Dermis blood vessel endothelial cell (primary cell): ENCODE data around the gene KDM4C. TPM values are rescaled to one million over a fixed set of nuclear protein-coding genes. Genes with fewer than 3 reads are reported as not detected.

Experiments
- DNase-seq: peaks from one replicate; pipeline ENCODE4 v3.0.0; 2010
- total RNA-seq: library from RNA; depleted of rRNA; stranded (reverse); fragments of >200 nt; gene quantifications from 2 replicates; pipeline ENCODE4 v1.2.3, GENCODE V29; 2014

KDM4C gene
- total RNA-seq, 1 donor from 2014 or later: 23.0 TPM

DNA sequence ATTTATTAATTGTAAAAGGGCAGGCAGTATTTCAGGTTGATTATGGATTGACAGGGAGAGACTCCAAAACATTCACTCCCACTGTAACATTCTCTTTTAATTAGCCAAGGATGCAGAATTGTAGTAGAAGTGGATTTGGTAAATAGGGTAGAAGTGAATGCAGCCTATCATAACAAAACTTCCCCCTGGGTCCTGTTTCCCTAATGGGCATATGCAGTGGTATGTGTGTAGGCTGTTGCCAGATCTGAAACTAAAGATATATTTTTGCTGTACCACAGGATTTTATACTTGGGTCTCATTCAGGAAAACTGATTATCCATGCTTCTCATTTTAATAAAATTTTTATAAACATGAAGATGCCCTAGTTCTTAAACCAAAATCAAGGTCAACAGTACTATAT, 351.2 kb downstream of the KDM4C start:
- no peak for DNase-seq

DNA sequence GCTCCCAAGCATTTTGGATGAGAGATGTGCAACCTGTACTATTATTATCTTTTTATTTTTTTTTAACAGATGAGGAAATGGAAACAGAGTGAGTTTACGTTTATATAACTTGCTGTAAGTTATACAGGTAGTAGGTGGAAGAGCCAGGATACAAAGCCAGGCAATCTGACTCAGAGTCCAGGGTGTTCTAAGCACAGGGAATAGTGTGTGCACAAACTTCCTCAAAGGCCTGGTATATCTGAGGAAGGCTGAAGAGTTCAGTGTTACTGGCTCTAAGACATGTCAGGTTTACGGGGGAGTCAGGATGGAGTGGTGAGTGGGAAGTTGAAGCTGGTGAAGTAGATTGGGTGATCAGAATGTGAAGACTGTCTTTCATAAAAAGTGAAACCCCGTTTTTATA, 353.6 kb downstream of the KDM4C start:
- DNase-seq: no peak

DNA sequence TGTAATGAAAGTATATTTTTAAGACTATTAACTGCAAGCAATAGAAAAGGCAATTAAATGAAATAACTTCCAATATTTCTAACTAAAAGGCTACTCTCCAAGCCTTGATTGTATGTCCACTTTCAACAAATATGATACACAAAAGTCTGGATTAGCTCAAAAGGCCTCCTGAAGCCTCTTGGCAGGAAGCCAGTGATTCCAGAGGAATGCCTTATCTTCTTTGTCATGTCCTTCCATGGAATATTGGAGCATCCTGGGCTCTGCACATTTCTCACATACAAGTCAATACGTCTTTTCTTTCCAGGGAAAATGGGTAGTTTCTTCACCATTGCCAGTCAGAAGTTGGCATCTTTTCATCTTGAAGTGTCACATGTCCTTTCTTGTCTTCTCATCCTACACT, 357.8 kb downstream of the KDM4C start:
- no peak for DNase-seq

DNA sequence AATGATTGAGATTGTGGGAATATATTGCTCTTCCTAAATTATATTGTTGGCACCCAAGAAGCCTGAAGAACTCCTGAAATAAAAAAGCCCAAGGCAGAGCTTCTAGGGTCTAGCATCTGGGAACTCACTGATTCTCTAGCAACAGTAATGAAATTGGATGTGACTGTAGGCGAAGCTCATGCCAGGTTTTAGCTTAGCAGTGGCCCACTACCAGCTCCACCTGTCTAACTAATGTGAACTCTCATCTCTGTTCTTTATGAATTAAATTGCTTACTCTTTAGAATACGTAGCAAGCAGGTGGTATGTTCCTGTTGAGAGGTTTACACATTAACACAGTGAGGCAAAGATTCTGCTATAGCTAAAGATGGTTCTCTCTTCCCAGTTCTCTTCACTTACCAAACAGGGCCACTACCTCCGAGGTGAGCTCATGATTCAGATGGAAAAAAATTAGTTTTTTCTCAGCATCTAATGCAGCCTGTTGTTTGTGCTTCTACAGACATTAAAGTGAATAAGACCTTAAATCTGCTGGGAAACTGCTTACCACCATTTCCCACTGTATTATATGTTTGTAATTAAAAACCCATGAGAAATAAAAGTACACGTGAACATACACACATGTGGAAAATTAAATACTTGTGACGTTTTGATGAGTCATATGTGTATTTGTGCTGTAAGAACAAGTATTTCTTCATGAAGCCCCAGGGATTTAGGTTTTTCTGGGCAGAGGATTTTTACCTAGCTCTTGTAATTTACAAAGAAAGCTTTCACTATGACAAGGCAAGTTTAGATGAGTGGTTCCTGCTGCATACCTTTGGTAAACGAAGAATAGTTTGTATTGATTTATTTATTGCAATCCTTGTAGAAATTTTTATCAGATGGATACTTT, 360.1 kb downstream of the KDM4C start:
- DNase-seq: no peak

DNA sequence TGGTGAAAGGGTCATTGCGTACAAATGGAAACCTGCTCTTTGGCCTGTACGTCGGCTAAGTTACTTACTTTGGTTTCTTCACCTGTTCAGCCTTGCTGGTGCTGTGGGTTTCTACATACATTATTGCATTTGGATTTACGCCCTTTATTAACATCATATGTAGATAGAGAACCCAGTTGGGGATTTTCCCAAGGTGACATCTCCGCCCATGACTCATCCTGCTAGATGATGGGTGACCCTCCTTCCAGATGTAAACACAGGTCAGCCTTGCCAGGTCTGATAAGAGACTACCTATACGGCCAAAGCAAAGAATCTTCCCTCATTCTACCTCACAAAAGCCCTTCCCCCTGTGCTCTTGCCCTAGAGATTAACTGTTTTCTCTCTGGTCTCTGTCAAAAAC, 360.9 kb downstream of the KDM4C start:
- DNase-seq: no peak

DNA sequence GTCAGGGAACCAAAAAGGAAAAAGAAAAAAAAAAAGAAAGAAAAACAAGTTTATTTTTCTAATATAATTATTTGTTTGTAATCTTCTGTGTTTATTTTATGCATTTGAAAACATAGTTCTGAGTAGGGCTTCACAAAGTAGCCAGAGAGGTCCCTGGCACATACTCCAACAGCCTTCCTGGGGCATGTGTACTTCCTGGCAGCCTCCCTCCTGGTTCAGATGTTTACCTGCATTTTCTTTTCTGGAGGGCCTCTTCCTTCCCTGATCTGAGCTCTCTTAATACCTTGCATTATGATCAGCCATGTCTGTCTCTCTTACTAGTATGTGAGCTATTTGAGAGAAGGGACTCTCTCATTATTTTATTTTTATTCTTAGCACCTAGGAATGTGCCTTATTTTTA, 361.8 kb downstream of the KDM4C start:
- no peak for DNase-seq

DNA sequence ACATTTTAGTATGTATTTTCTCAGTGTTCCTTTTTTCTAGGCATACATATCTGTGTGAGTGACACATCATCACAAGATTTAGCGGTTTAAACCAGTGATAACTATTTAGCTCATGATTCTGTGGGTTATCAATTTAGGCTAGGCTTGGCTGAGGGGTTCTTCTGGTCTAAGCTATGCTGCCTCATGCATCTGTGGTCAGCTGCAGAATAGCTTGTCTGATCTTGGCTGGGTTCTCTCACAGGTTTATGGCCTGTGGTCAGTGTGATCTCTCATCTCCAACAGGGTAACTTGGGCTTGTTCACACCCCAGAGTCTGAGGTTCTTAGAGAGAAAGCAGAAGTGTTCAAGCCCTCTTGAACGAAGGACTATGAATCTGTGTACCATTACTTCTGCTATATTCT, 363.3 kb downstream of the KDM4C start:
- DNase-seq: no peak

DNA sequence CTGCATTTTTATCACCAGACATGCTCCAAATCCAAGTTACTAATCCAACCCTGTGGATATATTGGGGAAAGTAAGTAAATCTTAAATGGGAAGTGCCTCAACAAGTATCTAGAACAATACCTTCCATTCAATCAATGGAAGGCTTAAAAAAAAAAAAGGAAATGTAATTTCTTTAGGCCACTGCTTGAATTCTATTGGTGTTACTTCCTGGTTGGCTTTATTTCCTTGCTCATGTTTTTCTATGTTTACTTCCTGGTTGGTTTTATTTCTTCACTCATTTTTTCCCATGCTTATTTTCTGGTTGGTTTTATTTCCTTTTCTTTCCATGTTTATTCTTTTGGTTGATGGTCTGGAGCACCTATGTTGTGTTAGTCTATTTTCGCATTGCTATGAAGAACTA, 363.9 kb downstream of the KDM4C start:
- DNase-seq: no peak

DNA sequence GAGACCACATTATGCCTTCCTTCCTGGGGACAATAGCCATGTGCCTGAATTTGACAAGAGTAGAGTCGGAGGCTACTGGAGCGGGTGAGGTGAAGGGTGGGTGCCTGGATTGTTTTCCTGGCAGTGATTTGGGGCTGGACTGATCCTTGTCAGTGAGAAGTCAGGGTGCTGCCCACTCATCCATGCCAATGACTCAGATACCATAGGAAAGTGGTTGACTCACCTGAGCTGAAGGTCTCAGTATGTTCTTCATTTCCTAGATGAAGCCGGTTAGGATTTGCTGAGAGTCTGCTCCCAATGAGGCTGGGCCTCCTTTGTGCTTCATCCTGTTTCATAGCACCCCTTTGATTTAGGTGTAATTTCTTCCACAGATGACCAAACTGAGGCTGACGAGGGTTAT, 366.0 kb downstream of the KDM4C start:
- no peak for DNase-seq

DNA sequence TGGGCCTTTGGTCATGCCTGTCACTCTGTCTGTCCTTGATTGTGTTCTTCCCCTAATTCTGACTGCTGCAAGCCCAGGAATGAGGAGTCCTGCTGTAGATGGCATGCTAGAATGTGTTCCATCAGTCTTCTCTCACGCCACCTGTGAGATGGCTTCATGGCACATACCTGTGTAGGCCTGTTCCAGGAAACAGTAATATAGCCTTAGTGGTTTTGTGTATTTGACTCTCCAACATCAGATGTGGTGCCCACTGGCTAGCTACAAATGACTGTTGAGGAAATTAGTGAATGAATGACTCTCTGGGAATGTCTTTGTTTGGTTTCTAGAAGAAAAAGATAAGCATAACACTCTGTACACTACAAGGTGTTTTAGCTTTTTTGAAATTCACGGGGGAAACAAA, 367.5 kb downstream of the KDM4C start:
- DNase-seq: no peak

DNA sequence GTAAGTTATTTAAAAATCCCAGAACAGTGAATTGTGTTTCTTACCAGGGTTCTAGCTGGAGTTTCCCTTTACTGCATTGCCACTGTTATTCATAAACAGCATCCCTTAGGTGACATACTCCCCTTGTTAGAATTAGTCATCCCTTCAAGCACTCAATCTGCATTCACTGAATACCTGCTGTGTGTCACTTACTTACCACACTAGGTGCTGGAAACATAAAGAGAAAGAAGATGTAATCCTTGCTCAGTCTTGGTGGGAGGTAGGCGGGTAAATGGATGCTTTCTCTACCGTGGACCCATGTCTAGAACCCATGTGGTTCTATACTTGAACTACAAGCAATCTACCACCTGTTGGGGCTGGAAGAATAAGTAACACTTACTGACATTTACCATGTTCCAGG, 371.6 kb downstream of the KDM4C start:
- no peak for DNase-seq

DNA sequence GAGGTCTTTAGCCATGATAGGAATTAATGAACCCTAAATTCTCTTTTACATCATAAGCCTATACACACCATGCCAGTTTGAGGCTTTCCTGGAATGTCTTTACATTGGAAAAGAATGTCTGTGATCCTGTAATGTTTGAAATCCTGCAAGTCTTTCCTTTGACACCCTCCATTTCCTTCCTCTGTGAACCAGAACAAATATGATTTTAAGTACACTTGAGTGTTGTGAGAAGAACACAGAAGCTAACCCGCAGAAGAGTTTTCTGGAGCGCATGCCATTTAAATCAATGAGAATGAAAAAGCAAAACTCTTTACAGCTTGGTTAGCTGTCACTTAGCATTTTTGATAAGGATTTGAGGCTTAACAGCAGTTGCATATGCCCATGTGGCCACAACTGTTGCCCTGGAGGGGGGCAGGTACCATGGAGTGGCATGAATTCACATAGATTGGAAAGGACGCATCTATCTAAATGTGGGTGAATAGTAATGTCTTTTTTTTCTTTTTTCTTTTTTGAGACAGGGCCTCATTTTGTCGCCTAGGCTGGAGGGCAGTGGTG, 372.6 kb downstream of the KDM4C start:
- peak; percentile 36 for DNase-seq

DNA sequence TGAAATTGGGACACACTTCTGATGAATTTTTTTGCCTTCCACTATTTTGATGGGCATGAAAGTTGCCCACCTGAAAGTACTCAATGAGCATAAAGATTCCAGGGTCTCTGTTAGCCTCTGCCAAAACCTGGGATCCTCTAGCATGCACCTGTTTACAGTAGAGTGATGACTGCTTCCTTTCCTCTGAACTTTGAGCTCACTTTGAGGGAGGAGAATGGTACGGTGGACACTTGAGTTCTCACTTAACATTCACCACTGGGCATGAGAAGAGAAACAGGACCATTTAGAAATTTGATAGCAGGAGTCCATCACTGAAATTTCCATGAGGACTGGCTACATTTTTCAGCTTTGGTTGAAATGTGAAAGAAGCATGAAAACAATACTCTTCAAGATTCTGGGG, 374.8 kb downstream of the KDM4C start:
- DNase-seq: no peak

DNA sequence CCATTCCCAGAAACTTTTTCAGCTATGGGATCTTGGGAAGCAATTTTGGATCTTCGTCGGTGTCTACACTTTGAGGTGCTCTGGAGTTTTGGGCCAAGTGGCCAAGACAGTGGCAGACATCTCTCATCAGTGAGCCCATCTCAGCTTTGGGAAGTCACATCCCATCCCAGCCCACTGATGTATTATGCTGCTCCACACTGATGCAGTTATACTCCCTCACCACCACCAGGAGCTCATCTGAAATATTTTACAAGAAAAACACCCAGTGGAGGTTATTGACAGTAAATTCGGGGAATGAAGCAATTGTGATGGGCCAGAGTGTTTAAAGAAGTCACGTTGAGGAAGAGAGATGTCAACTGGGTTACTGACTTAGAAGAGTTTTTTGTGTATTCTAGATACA, 378.0 kb downstream of the KDM4C start:
- DNase-seq: no peak

DNA sequence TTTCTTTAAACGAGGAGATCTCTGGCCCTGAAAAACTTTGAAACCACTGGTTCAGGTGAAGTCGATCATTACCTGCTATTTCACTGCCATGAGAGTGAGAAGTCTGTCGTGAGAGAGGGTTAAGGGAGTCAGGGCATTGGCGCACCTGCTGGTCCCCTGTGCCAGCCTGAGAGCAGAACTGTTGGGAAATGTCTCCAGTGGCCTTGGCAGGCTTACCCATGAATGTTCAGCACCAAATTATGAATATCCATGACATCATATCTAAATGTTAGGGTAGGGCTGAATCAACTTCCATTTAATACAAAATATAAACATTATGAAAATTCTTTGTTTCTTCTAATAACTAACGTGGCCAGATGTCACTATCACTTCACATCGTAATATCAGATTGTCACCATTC, 379.3 kb downstream of the KDM4C start:
- no peak for DNase-seq

DNA sequence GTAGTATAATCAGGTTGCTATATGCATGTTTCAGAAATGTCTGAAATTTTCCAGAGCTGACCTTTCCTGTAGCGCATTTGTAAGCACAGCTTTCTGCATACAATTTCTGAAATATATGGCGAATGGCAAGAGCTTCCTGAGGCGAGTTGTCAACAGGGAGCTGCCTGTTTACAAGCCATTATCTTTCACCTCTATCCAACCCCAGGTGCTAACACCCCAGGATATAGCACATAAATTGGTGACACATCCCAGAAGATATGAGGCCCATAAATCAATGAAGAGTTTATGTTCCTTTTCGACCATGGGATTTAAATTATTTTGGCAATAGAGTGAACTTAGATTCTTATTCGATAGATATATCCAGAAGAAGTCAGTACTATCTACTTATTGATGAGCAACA, 379.8 kb downstream of the KDM4C start:
- DNase-seq: no peak

DNA sequence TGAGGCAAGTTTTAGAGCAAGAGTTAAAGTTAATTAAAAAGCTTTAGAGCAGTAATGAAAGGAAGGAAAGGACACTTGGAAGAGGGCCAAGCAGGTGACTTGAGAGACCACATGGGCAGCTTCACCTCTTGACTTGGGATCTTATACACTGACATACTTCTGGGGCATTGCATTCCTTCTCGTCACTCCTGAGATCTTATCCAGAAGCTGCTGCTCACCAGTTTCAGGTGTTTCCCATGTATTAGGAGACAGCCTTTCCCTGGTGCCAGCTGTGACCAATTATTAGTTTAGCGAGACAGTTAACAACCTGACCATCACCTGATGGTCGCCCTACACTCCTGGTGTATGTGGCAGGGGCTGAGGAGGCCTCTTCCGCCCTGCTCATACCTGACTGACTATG, 382.1 kb downstream of the KDM4C start:
- DNase-seq: no peak

DNA sequence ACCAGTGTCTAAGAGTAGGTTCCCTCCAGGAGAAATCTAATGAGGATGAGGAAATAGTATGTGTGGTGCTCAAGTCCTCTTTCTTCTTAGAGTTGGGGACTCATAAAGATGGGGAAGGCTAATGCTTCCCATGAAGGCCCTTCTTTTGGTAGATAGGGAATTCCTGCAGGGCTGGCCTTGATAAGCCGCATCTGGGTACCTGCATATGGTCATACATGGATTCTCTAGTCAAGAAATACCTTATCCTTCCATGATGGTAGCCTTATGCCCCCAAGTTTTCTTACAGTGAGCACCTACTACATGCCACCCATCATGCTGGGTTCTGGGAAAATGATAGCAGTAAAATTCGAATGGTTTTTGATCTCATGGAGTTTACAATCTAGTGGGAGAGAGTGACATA, 382.6 kb downstream of the KDM4C start:
- DNase-seq: no peak

DNA sequence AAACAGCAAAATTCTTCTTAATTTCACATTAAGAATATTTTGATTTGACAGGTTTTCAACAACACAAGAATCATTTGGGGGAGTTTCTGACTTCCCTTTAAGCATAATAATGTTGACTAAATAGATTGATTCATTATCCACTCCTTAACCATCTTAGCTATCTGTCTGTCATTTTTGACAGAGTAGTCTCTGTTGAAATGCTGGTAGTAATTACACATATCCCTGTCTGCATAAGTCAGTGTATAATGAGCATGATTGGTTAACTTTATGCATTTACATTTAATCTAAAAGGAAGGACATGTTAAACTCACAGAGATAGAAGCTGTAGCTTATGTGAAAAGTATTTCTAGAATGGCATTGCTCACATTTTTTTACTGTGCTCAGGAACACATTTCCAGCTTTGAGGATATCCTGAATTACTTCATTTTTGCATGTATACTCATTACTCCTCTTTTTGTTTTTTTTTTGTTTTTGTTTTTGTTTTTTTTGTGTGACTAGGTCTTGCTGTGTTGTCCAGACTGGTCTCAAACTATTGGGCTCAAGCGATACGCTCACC, 385.9 kb downstream of the KDM4C start:
- DNase-seq: no peak

DNA sequence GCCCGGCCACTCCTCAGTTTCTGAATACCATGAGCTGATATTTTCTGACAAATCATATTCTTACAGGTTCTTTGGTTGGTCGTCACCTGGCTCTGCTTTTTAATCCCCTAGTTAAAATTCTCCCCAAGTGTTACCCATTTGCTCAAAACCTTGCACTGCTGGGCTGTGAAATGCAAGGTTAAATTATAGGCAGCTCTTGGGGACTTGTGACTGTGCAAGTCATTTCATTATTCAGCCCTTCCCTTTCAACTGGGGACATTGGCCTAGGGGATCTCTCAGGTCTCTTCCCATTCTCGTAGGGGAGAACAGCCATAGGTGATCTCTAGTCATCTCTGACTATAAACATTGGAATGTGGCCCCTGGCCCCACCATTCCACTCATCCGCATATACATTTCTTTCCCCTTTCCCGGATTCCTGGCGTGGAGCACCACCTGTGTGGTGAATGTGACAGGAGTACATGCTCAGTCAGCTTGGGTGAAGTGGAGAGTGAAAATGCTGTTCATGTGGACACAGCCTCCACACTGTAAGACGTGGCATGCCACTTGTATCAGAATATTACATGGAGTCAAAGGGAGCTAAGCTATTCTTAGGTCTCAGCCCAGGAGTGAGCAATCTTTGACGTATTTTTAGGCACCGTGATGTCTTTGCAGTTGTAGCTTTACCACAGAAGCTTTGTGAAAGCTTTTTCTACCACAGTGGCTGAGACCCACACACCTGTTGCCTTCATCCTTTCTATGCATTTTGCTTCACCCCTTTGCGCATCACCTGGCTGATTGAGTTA, 386.7 kb downstream of the KDM4C start:
- no peak for DNase-seq

DNA sequence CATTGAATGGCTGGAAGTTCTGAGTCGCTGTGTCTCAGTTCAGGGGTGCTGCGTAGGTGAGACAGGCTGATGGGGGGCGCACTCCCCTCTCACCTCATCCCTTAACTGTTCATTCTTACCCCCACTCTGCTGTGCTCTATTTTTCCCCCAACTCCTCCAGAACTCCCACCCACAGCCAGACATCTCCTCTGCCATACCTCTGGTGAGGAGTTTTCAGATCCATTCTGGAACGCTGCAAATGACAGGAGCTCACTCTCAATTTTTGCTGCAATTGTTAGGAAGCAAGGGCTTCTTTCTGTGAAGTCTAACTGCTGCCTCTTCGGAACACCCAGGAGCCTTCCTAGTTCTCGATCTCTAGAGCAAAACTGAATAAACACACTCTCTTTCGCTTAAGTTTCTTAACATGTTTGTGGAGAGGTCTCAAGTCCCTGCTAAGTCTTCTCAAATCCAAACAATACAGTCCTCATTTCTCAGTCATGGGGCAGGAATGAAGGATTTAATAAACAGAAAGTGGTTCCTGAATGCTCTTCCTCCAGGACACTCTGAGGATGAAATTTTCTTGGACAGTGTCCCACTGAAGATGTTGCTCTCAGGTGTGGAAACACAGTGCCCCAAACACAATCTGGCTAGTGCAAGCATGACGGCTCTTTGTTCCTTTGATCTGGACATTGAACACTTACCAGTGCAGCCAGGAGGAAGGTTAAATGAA, 387.7 kb downstream of the KDM4C start:
- no peak for DNase-seq

DNA sequence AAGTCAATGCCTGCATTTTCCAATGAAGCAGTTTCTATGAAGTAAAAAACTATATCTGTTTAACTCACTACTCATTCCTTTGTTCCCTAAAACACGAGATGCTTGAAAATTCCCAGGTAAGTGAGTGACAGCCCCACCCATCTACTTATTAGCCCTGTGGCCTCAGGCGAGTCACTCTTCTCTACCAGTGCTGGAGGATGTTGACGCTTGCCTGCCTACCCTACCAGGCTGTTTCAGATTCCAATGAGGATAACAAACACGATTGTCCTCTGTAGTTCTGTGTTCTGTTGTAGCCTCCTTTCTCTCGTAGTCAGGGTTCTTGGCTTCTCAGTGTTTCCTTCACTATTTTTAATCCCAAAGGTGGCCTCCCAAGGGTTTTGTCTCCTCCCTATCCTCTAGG, 388.8 kb downstream of the KDM4C start:
- DNase-seq: no peak
